ENCODE data around the gene NEURL1B.

The NEURL1B gene

GRCh38 chr5:172683645-172684471 lies 42.8 kb downstream of the NEURL1B start:
- no peak for DNase-seq

- DNase-seq: no peak
Observed at GRCh38 chr5:172685091-172685490, 44.0 kb downstream of the NEURL1B start.

- DNase-seq: peak; percentile 63
Observed at GRCh38 chr5:172686111-172686510, 45.0 kb downstream of the NEURL1B start.

- no peak for DNase-seq
Observed at GRCh38 chr5:172686539-172687390, 45.7 kb downstream of the NEURL1B start.

GRCh38 chr5:172687940-172688339 lies 46.9 kb downstream of the NEURL1B start:
- no peak for DNase-seq

- no peak for DNase-seq
Observed at GRCh38 chr5:172688349-172689217, 47.5 kb downstream of the NEURL1B start.

GRCh38 chr5:172689218-172689572 lies 48.1 kb downstream of the NEURL1B start:
- no peak for DNase-seq

- DNase-seq: no peak
Observed at GRCh38 chr5:172689801-172690200, 48.7 kb downstream of the NEURL1B start.

GRCh38 chr5:172690258-172691075 lies 49.4 kb downstream of the NEURL1B start:
- no peak for DNase-seq

GRCh38 chr5:172691886-172692285 lies 50.8 kb downstream of the NEURL1B start:
- no peak for DNase-seq

- DNase-seq: no peak
Observed at GRCh38 chr5:172692451-172692850, 51.4 kb downstream of the NEURL1B start.

- DNase-seq: no peak
Observed at GRCh38 chr5:172692981-172693380, 51.9 kb downstream of the NEURL1B start.

GRCh38 chr5:172694061-172694460 lies 53.0 kb downstream of the NEURL1B start:
- DNase-seq: no peak

- no peak for DNase-seq
Observed at GRCh38 chr5:172694541-172694940, 53.5 kb downstream of the NEURL1B start.

- DNase-seq: no peak
Observed at GRCh38 chr5:172695232-172696054, 54.4 kb downstream of the NEURL1B start.

GRCh38 chr5:172696171-172696849 lies 55.2 kb downstream of the NEURL1B start:
- no peak for DNase-seq

- DNase-seq: peak; percentile 88
Observed at GRCh38 chr5:172697123-172698121, 56.4 kb downstream of the NEURL1B start.

- no peak for DNase-seq
Observed at GRCh38 chr5:172699423-172699822, 58.4 kb downstream of the NEURL1B start.

GRCh38 chr5:172699999-172700364 lies 58.9 kb downstream of the NEURL1B start:
- DNase-seq: no peak

Measured in EL (cell line).